Measurements from ENCODE around the gene TRAP1. TPM values are rescaled to one million over a fixed set of nuclear protein-coding genes. Genes with fewer than 3 reads are reported as not detected.

Gene TRAP1
- total RNA-seq, 1 experiment from 2014 or later, result 416 TPM

GRCh38 chr16:3718019-3718391, 681 bp upstream of the TRAP1 start:
- H3K36me3 ChIP-seq (ENCODE audit: control insufficient read depth in 1 of 2, insufficient read depth in 2 of 2, low read length in 2 of 2), result peaks cover 0 to 12% of the 10 kb centered on the region in 2 experiments; a peak in 1 of 4 replicates
- ATAC-seq (no peak), DNase-seq (ENCODE audit: low read depth, low spot score) (no peak)
- CTCF ChIA-PET, result interaction anchor here (0.5 kb wide), 1 partner anchor 25 kb away, joined by 3 read pairs; no protein-coding TSS in a partner anchor
- peak overlapping the region; percentile 77 for H3K4me2 ChIP-seq (ENCODE audit: low read length)
- H3K4me3 ChIP-seq (replicated peaks in 1 of 2; ENCODE audit: low read depth in 1 of 2, low read length in 2 of 2), result peak overlapping the region; percentile 79 to 95
- peak overlapping the region; percentile 99 for H3K9ac ChIP-seq (ENCODE audit: low read length)
- intact Hi-C loops (cut with micrococcal nuclease), result no loop called here
- BruUV-seq (replicated peaks), result TSS peak; percentile 91
- peaks cover 7 to 19% of the 10 kb centered on the region in 2 experiments for H3K4me1 ChIP-seq (ENCODE audit: control insufficient read depth in 1 of 2, insufficient read depth in 2 of 2, low read length in 2 of 2)
- H3K79me2 ChIP-seq (ENCODE audit: insufficient read depth, low read length), result peaks cover 44% of the 10 kb centered on the region
- H3K9me2 ChIP-seq (ENCODE audit: insufficient read depth), result no peaks in the 10 kb centered on the region
- POLR2A ChIA-PET, result interaction anchor here (0.6 kb wide), 1 partner anchor 228 kb away, joined by 3 read pairs; no protein-coding TSS in a partner anchor
- no peaks in the 10 kb centered on the region for H3K27me3 ChIP-seq (ENCODE audit: insufficient read depth, low read length)
- RAD21 ChIA-PET (ENCODE audit: low non-redundant PET in 1 of 2, low total read pairs in 2 of 2, uncharacterized antibody in 2 of 2, unreplicated experiment in 2 of 2), result no interaction called here
- TF ChIP-seq RAD21 (IDR thresholded peaks at IDR 0.05; ENCODE audit: low read depth), result no peak
- no peaks in the 10 kb centered on the region for H3K9me3 ChIP-seq (ENCODE audit: control insufficient read depth in 1 of 2, insufficient read depth in 1 of 2, low read depth in 1 of 2, low read length in 2 of 2)
- peak overlapping the region; percentile 82 for H3K27ac ChIP-seq (ENCODE audit: low read depth, low read length)
- H2AFZ ChIP-seq (ENCODE audit: low read depth, low read length, poor library complexity, severe bottlenecking), result peak overlapping the region; percentile 35
- peaks cover 5% of the 10 kb centered on the region; the same call in 1 of the 2 replicates for H4K20me1 ChIP-seq (ENCODE audit: insufficient read depth)

- no peaks in the 10 kb centered on the region for H3K9me2 ChIP-seq (ENCODE audit: insufficient read depth)
- no peak for DNase-seq (ENCODE audit: low read depth, low spot score)
- no peaks in the 10 kb centered on the region for H3K27me3 ChIP-seq (ENCODE audit: insufficient read depth, low read length)
- no peaks in the 10 kb centered on the region for H3K9me3 ChIP-seq (ENCODE audit: control insufficient read depth in 1 of 2, insufficient read depth in 1 of 2, low read depth in 1 of 2, low read length in 2 of 2)
- peak overlapping the region; percentile 82 for H3K27ac ChIP-seq (ENCODE audit: low read depth, low read length)
- peak overlapping the region; percentile 79 to 95 for H3K4me3 ChIP-seq (replicated peaks in 1 of 2; ENCODE audit: low read depth in 1 of 2, low read length in 2 of 2)
- ChIA-PET RAD21 (ENCODE audit: low non-redundant PET in 1 of 2, low total read pairs in 2 of 2, uncharacterized antibody in 2 of 2, unreplicated experiment in 2 of 2) (no interaction called here), CTCF (no interaction called here), POLR2A (no interaction called here)
- no TSS peak for BruUV-seq (replicated peaks)
- peaks cover 3 to 15% of the 10 kb centered on the region in 2 experiments; a peak in 1 of 4 replicates for H3K36me3 ChIP-seq (ENCODE audit: control insufficient read depth in 1 of 2, insufficient read depth in 2 of 2, low read length in 2 of 2)
- peak overlapping the region; percentile 77 for H3K4me2 ChIP-seq (ENCODE audit: low read length)
- H2AFZ ChIP-seq (ENCODE audit: low read depth, low read length, poor library complexity, severe bottlenecking), result no peak overlapping the region
- peaks cover 7 to 19% of the 10 kb centered on the region in 2 experiments for H3K4me1 ChIP-seq (ENCODE audit: control insufficient read depth in 1 of 2, insufficient read depth in 2 of 2, low read length in 2 of 2)
- H4K20me1 ChIP-seq (ENCODE audit: insufficient read depth), result peaks cover 9% of the 10 kb centered on the region; the same call in 1 of the 2 replicates
- peaks cover 56% of the 10 kb centered on the region for H3K79me2 ChIP-seq (ENCODE audit: insufficient read depth, low read length)
- H3K9ac ChIP-seq (ENCODE audit: low read length), result peak overlapping the region; percentile 99
- peak; percentile 48 for ATAC-seq
- intact Hi-C loops (cut with micrococcal nuclease), result no loop called here
- TF ChIP-seq ZBTB33 (IDR thresholded peaks at IDR 0.05; ENCODE audit: extremely low read depth, insufficient replicate concordance, low read length) (no peak), EZH2 (IDR thresholded peaks at IDR 0.05) (no peak), CEBPB (IDR thresholded peaks at IDR 0.05; ENCODE audit: low read depth) (no peak), SRF (IDR thresholded peaks at IDR 0.05; ENCODE audit: low read depth) (no peak), YY1 (IDR thresholded peaks at IDR 0.05; ENCODE audit: extremely low read depth, insufficient replicate concordance, low read depth, low read length) (no peak), POLR2A (IDR thresholded peaks at IDR 0.05; ENCODE audit: borderline replicate concordance, extremely low read depth, insufficient read depth, insufficient read length) (no peak), REST (IDR thresholded peaks at IDR 0.05; ENCODE audit: low read depth) (no peak), SP1 (IDR thresholded peaks at IDR 0.05; ENCODE audit: low read depth) (no peak), ZFX (IDR thresholded peaks at IDR 0.05) (no peak), ZNF274 (IDR thresholded peaks at IDR 0.05; ENCODE audit: low read depth, low read length) (no peak), SIN3A (IDR thresholded peaks at IDR 0.05; ENCODE audit: low read depth) (no peak), FOSL1 (IDR thresholded peaks at IDR 0.05; ENCODE audit: low read depth) (no peak), RAD21 (IDR thresholded peaks at IDR 0.05; ENCODE audit: low read depth) (no peak), CBX3 (IDR thresholded peaks at IDR 0.05; ENCODE audit: low read depth) (no peak)
- TF ChIP-seq, protein P1, sequence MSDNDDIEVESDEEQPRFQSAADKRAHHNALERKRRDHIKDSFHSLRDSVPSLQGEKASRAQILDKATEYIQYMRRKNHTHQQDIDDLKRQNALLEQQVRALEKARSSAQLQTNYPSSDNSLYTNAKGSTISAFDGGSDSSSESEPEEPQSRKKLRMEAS (IDR thresholded peaks at IDR 0.05), result no peak; the same call in 1 of the 2 replicates
- TF ChIP-seq, protein P2, sequence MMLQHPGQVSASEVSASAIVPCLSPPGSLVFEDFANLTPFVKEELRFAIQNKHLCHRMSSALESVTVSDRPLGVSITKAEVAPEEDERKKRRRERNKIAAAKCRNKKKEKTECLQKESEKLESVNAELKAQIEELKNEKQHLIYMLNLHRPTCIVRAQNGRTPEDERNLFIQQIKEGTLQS (IDR thresholded peaks at IDR 0.05), result no peak
Observed at GRCh38 chr16:3716831-3717234, 491 bp downstream of the TRAP1 start.
